Right hindlimb (tissue), 1 donor: ENCODE data around the gene SSNA1.
A peak's percentile ranks its signal among the peaks of the same experiment; 100 is the strongest.

Experiments used
- DNase-seq: peaks from one replicate; pipeline ENCODE4 v3.0.0-alpha.2; 2018

Gene SSNA1

DNA sequence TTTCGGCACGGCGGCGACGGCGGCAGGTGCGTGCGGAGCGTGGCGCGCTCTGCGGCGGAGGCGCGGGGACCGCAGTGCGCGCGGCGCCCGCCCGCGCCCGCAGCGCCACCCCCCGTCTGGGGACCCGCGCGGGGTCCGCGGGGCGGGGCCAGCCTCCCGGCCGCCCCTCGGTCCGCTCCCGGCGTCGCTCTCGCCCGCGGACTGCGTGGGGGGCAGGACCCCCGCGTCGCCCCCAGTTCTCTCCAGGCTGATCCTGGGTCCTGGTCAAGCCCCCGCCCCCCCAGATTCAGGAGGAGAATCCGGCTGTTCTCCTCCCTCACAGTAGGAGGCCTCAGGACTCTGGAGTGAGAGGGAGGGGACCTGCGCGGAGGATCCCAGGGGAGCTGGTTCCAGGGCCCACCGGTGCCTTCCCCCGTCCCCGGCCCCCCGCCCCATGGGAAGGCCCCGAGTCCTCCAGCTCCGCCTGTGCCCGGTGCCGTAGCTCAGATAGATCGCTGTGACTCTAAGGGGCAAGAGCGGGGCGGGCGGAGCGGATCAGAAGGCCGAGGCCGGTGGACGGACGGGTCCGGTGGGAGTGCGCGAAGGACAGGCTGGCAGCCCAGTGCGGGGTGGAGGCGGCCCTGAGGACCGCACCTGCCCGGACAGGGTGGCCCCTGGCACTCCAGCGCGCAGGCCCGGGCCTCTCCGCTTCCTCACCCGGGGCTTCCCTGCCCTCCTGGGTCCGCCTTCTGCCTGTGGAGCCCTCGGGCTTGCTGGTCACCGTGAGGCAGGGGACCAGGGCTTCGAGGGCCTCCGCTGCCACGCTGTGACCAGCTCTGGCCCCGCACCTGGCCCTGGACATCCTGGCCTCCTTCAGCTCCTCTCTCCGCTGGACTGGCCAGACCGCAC lies 34.0 kb downstream of the SSNA1 start, which contains the start of gene RNF208:
TSS of gene RNF208 (minus strand) at position 51 of the 888 bp plus-strand sequence. CDS start 1,028 bp downstream, outside the sequence.
- DNase-seq, result no peak

DNA sequence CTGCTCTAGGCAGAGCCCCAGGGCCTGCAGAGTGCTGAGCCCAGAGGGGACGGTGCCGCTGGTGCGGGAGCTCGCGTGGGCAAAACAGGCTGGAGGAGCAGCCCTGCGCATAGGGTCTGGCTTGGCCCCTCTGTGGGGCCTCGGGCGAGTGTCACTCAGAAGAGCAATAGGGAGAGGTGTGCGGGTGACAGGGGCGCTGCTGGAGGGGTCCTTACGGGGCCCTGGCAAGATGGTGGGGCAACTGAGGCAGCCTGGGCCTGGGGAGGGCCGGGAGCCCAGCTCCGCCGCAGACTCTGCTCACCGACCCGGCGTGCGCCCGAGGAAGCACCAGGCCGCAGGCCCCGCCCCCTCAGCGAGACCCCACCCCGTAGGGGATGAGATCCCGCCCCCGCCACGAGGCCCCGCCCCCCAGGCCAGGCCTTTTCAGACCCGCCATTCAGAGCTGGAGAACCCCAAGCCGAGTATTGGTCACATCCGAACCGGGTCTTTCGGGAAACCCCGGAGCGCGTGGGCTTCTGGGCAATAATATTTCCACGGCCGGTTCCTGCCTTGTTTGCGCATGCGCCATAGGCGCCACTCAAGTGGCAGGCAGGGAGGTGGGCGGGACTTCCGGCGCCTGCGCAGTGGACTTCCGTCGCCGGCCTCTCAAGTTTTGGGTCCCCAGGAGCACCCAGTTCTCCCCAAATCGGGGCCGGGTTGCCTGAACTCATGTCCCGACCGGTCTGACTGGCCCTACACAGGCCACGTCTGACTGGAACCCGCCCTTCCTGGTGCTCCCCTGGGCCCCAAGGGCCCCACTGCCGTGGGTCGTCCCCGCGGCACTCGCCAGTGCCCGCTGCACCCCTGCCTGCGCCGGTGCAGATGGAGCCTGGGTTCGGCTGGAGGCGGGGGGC lies 34.8 kb downstream of the SSNA1 start:
- peak; percentile 98 for DNase-seq

DNA sequence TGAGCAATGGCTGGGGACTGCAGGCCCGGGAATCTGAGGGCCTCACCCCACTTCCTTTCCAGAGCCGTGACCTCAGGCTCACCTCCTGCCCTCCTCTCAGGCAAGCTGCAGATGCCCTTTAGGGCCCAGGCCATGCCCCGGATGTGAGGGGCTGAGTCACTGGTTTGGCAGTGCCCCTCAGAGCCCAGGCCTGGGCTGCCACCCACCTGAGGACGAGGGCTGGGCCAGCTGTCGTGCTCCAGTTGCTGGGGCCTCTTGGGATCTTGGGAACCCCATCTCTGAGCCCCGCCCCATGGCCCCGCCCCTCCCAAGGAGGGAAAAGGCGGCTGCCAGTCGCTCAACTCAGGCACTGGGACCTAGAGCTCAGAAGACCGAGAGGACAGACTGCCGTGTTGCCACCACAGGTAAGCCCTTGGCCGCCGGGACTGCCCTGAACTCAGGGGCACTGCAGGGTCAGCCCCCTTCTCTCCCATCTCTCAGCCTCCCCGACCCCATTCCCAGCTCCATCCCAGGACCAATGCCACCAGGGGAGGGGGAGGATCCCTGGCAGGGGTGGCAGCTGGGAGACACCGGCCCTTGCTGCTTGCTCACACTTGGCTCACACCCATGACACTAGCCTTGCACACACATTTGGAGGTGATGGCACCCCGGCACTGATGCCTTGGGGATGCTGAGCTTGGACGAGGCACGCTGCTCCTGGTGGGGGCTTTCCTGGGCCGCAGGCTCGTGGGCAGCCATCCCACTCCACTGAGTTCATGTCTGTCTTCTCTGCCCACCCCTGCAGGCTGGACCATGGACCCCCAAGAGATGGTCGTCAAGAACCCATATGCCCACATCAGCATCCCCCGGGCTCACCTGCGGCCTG lies 36.6 kb downstream of the SSNA1 start, which contains the start of gene CYSRT1:
TSS of gene CYSRT1 (plus strand) at position 345 of the 865 bp plus-strand sequence. CDS start at position 793, 448 bp downstream.
- no peak for DNase-seq

DNA sequence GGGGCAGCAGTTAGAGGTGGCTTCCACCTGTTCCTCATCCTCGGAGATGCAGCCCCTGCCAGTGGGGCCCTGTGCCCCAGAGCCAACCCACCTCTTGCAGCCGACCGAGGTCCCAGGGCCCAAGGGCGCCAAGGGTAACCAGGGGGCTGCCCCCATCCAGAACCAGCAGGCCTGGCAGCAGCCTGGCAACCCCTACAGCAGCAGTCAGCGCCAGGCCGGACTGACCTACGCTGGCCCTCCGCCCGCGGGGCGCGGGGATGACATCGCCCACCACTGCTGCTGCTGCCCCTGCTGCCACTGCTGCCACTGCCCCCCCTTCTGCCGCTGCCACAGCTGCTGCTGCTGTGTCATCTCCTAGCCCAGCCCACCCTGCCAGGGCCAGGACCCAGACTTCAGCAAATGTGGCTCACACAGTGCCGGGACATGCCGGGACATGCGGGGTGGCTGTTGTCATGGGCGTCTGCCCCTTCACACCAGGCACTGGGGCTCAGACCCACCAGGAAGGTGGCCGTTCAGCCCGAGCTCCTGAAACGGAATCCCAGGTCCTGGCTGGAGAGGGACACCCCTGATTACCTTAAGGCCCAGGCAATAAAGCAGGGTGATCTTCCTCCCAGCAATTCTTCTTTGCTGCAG lies 37.3 kb downstream of the SSNA1 start:
- no peak for DNase-seq

DNA sequence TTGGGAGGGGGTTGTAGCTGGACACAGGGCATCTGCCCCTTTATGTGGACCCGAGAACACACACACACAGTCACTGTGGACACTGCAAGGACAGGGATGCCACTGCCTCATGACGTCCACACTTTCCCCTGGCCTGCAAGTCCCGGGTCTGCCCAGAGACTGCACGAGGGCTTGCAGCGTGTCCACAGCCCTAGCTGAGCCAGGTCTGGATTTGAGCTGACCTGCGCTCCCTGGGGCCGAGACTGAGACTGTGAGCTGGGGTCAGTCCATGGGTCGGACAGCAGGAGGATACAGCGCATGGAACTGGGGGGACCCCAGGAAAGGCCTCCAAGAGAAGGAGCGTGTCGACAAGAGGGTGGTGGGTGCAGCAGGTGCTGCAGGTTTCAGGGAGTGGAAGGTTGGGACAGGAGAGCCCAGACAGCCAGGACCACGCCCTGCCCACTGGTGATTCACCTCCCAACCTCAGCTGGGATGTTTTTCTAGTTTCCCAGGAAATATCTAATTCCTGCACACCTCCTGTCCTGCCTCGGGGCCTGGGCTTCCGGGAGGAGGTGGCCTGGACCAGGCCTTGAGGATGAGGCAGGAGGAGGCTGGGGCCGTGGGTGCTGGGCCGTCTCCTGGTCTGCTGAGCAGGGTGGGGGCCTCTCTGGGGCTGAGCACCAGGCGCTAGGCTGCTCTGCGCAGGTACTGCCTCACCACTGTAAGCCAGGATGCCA lies 38.0 kb downstream of the SSNA1 start:
- DNase-seq, result no peak

DNA sequence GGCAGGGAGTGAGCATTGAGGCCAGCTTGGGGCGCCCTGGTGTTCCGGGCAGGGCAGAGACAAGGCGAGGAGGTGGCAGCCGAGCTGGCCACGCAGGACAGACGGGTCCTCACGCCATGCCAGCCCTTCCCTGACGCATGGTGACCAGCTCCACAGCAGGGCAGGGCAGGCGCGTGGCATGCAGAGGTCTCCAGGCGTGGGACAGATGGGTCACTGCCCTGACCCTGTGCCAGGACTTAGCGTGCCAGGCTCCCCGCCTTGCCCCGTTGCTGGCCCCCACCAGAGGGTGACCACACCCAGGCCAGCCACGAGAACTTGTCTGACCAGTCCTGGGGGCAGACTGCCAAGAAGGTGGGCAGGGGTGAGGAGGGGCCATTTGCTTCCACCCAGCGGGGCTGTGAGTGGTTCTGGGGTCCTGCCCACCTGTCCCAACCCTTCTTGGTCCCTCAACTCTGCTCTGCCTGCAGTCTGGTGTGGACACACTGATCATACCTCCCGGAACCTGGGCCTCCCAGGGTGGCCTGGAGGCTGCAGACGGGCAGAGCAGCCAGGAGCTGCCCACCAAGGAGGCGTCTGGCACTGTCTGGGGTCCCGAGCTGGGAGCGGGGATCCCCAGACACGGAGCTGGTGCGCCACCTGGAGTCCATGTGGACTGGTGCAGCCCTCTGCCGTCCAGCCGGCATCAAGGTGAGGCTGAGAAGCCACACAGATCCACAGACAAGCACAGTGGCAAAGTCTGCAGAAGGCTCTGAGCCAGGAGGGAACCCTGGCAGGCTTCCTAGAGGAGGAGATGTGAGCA lies 38.8 kb downstream of the SSNA1 start, which contains the start of gene RNF224:
TSS of gene RNF224 (plus strand) at position 449 of the 799 bp plus-strand sequence. CDS start 834 bp downstream, outside the sequence.
- DNase-seq, result peak; percentile 80

DNA sequence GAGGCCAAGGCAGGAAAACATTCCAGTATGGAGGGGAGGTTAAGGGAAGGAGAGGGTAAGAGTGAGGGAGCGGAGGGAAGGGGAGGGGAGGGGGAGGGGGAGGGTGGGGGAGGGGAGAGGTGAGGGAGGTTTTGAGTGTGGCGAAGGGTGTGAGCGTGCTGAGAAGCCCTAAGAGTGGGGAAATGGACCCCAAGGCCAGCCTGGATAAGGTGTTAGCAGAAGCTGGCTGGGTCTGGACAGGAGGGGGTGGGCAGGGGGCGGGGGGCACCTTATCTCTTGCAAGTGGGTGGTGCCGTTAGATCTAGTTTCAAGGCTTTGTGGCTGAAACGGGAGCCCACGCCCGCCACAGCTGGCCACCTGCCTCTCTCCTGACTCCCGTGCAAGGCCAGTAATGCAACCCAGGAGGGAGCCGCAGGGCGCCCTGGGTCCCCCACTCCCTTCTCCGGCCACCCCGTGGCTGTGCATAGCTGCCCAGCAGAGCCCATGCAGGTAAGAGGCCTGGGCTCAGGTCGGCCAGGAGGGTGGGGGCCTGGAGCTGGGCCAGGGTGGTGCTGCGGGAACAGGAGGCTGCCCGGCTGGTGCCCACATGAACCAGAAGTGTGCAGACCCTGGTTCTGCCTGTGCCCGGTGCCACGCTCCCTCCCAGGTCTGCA lies 39.5 kb downstream of the SSNA1 start:
- DNase-seq, result no peak

DNA sequence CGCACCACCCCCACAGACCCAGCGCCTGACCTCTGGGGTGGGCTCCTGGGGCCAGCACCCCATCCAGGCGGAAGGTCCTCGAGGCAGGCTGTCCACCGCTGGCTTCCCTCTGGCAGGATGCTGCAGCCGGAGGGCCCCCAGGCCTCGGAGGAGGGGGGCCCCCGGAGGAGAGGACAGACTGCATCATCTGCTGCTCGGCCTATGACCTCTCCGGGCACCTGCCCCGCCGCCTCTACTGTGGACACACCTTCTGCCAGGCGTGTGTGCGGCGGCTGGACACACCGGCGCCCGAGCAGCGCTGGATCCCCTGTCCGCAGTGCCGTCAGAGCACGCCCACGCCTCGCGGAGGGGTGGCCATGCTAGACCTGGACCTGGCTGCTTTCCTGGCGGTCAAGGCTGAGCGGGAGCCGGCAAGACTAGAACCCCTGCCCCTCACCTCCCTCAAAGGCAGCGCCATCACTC lies 40.1 kb downstream of the SSNA1 start:
- no peak for DNase-seq

DNA sequence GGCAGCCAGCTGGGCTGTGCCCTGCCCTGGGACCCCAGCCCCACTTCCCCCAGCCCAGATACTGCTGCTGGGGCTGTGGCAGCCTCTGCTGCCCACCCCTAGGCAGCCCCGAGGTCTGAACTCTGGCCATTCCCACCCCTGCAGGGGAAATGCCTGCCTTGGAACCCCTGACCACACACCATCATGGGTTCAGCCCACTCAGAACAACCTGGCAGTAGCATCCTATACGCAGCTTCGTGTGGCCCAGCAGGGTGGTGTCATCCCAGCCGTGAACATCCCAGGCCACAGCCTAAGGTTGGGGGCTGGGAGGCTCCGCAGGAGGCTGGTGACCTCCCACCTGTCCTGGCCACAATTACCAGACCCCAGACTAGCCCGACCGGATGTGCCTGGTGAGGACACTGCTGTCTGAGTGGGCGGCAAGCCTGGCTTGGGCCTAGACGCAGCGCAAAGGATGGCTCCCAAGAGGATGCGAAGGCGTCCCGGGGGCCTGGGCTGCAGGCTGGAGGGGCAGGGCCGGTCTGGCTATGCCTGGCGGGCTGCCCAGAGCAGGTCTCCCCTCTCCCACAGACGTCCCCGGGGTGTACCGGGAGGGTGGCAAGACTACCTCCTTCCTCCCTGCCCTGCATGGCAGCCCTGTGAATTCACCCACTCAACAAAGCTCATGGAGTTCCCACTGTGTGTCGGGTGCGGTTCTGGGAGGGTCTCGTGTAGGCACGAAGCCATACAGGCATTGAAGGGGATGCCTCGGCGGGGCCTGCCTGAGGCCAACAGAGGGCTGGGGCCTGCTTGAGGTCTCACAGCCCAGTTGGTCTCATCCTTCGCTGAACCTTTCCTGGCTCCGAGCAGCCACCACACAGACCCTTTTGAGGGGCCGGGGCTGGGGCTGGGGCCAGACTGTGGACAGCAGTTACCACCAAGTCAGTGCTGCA lies 40.8 kb downstream of the SSNA1 start:
- DNase-seq, result no peak

DNA sequence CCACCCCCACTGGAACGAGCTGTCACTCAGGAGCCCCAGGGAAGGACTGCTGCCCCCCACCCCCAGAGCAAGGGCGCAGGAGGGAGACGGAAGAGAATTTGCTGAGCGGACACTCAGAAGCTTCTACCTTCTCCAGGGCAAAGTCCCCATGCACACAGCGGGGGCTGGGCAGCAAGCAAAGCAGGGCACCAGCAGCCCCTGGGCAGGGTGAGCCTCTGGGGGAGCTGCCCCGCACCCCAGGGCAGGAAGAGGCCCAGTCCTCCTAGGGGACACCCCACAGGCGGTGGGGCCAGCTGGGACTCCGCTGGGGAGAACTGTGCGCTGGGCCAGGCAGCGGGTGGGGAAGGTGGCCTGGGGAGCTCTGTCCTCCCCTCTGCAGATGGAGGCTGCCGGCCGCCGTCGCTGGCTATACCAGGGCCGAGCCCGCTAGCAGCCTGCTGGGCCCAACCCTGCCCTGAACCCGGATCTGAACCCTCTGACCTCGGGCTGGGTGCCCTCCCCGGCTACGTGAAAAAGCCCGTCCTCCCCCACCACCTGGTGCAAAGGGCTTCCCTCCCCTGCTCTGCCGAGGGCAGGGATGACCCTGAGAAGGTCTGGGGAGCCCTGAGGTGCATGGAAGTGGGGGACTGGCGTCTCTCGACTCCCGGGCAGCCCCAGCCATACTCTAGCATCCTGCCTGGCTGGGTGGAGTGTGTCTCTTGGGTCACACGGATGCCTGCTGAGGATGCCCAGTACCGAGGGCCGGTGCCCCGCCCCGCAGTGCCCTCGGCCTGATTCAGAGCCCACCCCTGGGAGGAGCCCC lies 41.6 kb downstream of the SSNA1 start:
- DNase-seq, result no peak

DNA sequence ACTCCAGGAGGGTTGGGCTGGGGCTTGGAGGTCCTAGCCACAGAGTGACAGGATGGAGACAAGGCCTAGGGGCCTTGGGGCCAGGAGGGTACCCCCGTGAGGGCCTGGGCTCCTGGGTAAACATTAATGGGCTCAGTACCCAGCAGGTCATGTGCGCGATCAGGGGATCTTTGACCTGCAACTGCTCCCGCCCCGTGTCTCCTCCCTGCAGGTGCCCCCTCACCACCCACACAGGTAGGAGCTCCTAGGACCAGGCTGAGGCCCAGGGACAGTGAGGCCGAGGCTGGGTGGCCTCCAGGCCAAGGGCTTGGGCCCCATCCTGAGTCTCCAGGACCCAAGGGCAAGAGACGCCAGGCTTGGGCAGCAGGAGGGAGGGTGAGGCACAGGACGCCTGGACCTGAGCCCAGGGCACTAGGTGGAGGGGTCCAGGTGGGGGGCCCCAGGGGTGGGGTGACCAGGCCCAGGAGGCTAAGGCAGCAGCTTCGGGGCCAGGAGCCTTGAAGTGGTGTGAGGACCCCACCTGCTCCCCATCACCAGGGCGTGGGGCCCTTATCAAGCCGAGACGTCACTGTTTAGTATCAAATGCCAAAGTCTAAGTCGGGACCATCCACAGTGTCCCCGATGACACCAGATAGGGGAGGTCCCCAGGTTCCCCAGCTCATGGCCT lies 42.4 kb downstream of the SSNA1 start, which contains the start of gene SLC34A3:
TSS of gene SLC34A3 (plus strand) at position 197 of the 667 bp plus-strand sequence. CDS start 802 bp downstream, outside the sequence.
- DNase-seq, result no peak

DNA sequence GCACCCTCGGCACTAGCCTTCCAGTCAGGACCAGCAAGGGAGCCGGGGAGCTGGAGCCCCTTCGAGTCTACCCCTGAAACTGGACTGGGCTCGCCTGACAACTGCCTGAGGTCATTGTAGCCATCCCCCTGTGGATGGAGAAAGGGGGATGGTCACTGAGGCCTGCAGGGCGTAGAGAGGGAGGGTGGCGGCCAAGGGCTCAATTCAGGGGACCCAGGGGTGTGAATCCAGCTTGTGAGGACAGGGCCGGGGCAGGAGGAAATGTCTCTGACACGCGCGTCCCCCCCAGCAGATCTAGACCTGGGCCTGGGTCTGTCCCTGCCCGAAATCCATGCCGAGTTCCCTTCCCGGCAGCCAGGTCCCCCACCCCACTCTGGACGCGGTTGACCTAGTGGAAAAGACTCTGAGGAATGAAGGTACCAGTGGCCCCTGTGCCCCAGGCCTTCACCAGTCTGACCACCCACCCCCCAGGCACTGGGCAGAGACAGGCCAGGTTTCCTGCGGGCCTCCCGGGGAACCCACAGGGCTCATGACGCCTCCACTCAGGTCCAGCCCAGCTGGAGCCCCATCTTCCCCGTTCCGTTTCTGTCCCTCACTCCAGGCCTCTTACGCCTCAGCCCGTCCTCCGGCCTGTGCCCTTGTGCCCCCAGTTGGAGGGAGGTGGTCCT lies 43.0 kb downstream of the SSNA1 start:
- DNase-seq, result no peak

DNA sequence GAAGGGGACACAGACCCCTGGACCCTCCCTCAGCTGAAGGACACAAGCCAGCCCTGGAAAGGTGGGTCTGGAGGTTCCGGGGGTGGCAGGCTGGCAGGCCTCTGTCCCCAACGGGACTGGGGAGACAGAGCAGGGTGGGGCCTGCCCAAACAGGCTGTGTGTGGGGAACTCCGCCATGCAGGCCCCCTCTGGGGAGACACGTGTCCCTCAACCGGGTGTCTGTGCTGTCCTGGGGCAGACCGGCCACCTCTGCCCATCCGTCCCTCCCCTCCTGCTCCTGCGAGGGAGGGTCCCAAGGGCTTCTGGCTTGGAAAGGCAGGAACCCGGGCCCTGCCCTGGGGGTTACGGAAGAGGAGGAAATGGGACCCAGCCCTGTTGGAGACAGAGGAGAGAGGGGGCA lies 43.6 kb downstream of the SSNA1 start:
- no peak for DNase-seq

DNA sequence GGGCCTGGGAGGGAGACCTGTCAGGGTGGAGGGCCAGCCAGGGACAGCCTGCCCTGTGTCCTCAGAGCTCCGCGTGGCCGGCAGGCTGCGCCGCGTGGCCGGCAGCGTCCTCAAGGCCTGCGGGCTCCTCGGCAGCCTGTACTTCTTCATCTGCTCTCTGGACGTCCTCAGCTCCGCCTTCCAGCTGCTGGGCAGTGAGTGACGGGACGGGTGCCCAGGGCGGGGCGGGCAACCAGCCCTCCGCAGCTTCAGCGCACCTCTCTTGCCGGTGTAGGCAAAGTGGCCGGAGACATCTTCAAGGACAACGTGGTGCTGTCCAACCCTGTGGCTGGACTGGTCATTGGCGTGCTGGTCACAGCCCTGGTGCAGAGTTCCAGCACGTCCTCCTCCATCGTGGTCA lies 44.0 kb downstream of the SSNA1 start:
- no peak for DNase-seq

DNA sequence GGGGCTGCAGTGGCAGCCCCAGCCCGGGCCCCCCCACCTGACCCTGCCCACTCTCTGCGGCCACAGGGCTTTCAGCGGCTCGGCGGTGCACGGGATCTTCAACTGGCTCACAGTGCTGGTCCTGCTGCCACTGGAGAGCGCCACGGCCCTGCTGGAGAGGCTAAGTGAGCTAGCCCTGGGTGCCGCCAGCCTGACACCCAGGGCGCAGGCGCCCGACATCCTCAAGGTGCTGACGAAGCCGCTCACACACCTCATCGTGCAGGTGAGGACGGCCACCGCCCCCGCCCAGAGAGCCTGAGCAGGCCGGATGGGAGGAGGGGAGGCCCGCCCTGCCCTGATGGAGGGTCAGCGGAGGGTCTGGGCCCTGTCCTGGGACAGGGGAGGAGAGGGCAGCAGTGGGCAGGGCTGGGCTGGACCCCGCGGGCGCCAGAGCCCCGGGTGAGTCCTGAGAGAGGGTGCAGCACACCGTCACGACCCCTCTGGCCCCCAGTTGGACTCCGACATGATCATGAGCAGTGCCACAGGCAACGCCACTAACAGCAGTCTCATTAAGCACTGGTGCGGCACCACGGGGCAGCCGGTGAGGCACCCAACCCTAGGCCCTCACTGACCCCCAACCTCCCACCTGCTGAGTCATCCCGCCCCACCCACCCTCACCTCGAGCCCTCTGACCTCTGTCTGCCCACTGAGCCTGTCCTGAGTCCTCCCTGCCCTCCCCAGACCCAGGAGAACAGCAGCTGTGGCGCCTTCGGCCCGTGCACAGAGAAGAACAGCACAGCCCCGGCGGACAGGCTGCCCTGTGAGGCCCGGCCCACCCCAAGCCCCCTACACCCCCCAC lies 44.9 kb downstream of the SSNA1 start:
- DNase-seq, result no peak
